LNCaP clone FGC (cell line): ENCODE data around the gene ZDHHC13.

Experiments used
- DNase-seq: peaks from one replicate; pipeline ENCODE4 v3.0.0-alpha.2; 2011; ENCODE audit warnings: low read depth
- H3K4me3 ChIP-seq: 2 replicates; pipeline ENCODE4 v1.5.1; 2011; ENCODE audit warnings: mild to moderate bottlenecking, low read depth, low read length, control low read depth
- CTCF ChIP-seq: IDR thresholded peaks from 2 replicates; pipeline ENCODE4 v1.5.1; 2012; ENCODE audit warnings: mild to moderate bottlenecking; ENCODE audit not compliant: control insufficient read depth, insufficient read depth; ENCODE audit errors: extremely low read depth

The ZDHHC13 gene

GRCh38 chr11:19216709-19217374 lies 99.9 kb downstream of the ZDHHC13 start:
- peak; percentile 32 for DNase-seq
- H3K4me3 ChIP-seq = no peak overlapping the region
- no peak for TF ChIP-seq CTCF

- no peak for TF ChIP-seq CTCF
- no peak overlapping the region for H3K4me3 ChIP-seq
- DNase-seq = no peak
Measured at GRCh38 chr11:19218216-19218615, 101.2 kb downstream of the ZDHHC13 start.

GRCh38 chr11:19218786-19219460 lies 102.0 kb downstream of the ZDHHC13 start:
- no peak overlapping the region for H3K4me3 ChIP-seq
- no peak for TF ChIP-seq CTCF
- DNase-seq = no peak

GRCh38 chr11:19220903-19221724 lies 104.1 kb downstream of the ZDHHC13 start:
- no peak for TF ChIP-seq CTCF
- DNase-seq = peak; percentile 17
- no peak overlapping the region for H3K4me3 ChIP-seq

GRCh38 chr11:19225123-19225522 lies 108.2 kb downstream of the ZDHHC13 start:
- no peak for DNase-seq
- TF ChIP-seq CTCF = no peak
- H3K4me3 ChIP-seq = no peak overlapping the region

GRCh38 chr11:19225581-19225980 lies 108.6 kb downstream of the ZDHHC13 start:
- no peak overlapping the region for H3K4me3 ChIP-seq
- no peak for TF ChIP-seq CTCF
- no peak for DNase-seq
